OCI-LY7 (cell line): ENCODE measurements around the gene MAP4K5.

Source experiments
- EZH2phosphoT487 ChIP-seq: fragments of 200-600 bp; sonication (generic); IDR thresholded peaks from 2 replicates; pipeline ENCODE4 v1.6.1; 2018; ENCODE audit warnings: low read depth, borderline replicate concordance, mild to moderate bottlenecking, mixed run types, antibody characterized with exemption, low read length, moderate library complexity, mixed read lengths
- TF ChIP-seq, protein P1 (sequence below): fragments of 200-600 bp; sonication (generic); conservative IDR thresholded peaks from 2 replicates; pipeline ENCODE4 v1.5.1; 2014; ENCODE audit warnings: mild to moderate bottlenecking, antibody characterized with exemption, low read length, moderate library complexity, mixed read lengths

DNA sequence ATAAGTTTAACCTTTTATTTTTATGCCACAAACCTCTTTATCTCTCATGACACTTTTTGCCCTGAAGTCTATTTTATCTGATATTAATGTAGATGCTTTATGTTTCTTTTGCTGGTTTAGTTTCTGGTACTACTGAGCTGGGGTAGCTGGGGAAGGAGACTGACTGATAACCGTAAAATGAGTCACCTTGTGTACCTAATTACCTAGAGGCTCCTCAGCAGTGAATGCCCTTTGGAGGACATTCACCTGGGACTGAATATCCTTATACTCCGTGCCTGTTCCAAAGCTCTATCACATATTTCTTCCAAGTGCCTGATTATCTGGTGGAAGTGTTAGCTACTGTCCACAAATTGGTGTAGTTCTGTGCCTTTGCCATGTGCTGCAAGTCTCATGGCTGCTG lies 41.5 kb upstream of the MAP4K5 start:
- TF ChIP-seq, protein P1, sequence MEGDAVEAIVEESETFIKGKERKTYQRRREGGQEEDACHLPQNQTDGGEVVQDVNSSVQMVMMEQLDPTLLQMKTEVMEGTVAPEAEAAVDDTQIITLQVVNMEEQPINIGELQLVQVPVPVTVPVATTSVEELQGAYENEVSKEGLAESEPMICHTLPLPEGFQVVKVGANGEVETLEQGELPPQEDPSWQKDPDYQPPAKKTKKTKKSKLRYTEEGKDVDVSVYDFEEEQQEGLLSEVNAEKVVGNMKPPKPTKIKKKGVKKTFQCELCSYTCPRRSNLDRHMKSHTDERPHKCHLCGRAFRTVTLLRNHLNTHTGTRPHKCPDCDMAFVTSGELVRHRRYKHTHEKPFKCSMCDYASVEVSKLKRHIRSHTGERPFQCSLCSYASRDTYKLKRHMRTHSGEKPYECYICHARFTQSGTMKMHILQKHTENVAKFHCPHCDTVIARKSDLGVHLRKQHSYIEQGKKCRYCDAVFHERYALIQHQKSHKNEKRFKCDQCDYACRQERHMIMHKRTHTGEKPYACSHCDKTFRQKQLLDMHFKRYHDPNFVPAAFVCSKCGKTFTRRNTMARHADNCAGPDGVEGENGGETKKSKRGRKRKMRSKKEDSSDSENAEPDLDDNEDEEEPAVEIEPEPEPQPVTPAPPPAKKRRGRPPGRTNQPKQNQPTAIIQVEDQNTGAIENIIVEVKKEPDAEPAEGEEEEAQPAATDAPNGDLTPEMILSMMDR, result no peak
- TF ChIP-seq EZH2phosphoT487, result no peak
